Neuron (in vitro differentiated cells): ENCODE results near the gene RNF7.
"Not testable (repeated sequence)": the region's sequence is repeated elsewhere in the genome, so short reads cannot be mapped to it uniquely, and the experiment has no call there.

Source experiments
- H2AFZ ChIP-seq: one replicate; pipeline ENCODE4 v1.6.1; 2013; ENCODE audit warnings: low read depth, mild to moderate bottlenecking, inconsistent platforms, low read length, moderate library complexity
- H3K27me3 ChIP-seq: one replicate; pipeline ENCODE4 v1.6.1; 2013; ENCODE audit warnings: low read length; ENCODE audit not compliant: insufficient read depth
- H3K36me3 ChIP-seq: one replicate; pipeline ENCODE4 v1.6.1; 2013; ENCODE audit warnings: low read length; ENCODE audit not compliant: insufficient read depth
- H3K4me1 ChIP-seq: one replicate; pipeline ENCODE4 v1.6.1; 2013; ENCODE audit warnings: low read length; ENCODE audit not compliant: insufficient read depth
- H3K4me3 ChIP-seq: 2 replicates; pipeline ENCODE4 v1.5.1; 2013; ENCODE audit warnings: mild to moderate bottlenecking, low read length, moderate library complexity
- H3K9me3 ChIP-seq: one replicate; pipeline ENCODE4 v1.6.1; 2013; ENCODE audit warnings: low read length

The RNF7 gene

DNA sequence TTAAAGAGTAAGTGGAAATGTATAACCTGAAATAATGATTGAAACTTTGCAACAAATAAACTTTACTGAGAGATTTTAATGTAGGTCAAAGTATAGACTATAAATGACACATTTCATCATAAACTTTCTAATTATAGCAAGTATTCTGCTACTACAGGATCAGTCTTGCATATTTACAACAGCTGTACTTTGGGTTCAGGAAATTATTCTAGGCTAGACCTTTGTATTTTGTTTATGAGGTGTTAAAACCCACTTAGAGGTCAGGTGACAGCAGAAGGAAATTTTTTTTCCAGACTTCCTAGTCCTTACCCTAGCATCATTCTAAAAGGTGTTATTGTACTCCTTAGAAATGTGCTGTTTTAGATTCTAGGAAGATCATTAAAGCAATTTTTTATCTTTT, 2.3 kb downstream of the RNF7 start:
- no peak overlapping the region for H3K4me3 ChIP-seq
- no peak overlapping the region for H2AFZ ChIP-seq
- H3K9me3 ChIP-seq, result no peaks in the 10 kb centered on the region
- peaks cover 24% of the 10 kb centered on the region for H3K36me3 ChIP-seq
- H3K4me1 ChIP-seq, result peaks cover 20% of the 10 kb centered on the region
- H3K27me3 ChIP-seq, result no peaks in the 10 kb centered on the region

DNA sequence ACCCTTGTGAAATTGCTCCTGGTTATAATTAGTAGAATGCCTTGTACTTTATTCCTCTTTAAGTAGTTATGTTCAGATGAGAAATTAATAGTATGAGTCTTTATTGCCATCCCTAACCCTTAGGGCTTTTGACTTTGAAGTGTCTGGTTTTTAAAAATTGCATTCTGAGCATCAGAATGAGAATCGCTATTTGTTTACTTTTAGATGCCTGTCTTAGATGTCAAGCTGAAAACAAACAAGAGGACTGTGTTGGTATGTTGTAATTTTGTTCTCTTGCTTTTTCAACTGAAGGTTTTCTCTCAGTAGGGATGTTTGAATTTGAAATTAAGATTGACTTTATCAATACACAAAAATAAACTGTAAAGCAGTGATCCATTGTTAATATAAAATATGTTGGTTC, 5.2 kb downstream of the RNF7 start:
- no peak overlapping the region for H3K4me3 ChIP-seq
- no peaks in the 10 kb centered on the region for H3K27me3 ChIP-seq
- peaks cover 20% of the 10 kb centered on the region for H3K4me1 ChIP-seq
- H2AFZ ChIP-seq, result no peak overlapping the region
- no peaks in the 10 kb centered on the region for H3K9me3 ChIP-seq
- H3K36me3 ChIP-seq, result peaks cover 46% of the 10 kb centered on the region

DNA sequence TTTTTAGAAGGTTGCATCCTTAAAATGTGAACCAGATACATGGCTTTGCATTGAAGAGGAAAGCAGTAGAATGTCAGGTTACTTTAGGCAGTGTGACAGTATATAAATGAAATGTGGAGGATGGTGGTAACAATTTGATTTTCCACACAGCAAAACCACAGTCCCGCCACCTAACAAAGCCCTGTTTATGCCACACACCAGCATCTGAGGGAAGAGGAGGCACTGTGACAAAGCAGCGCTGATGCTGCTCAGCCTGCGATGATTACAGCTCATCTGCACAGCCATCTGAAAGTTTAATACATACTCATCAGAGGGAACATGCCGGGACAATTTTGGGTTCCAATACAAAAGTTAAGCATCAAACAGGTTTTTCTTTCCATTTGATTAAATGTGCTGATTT, 8.9 kb downstream of the RNF7 start:
- H2AFZ ChIP-seq, result no peak overlapping the region
- H3K9me3 ChIP-seq, result no peaks in the 10 kb centered on the region
- peaks cover 51% of the 10 kb centered on the region for H3K36me3 ChIP-seq
- H3K4me3 ChIP-seq, result no peak overlapping the region
- H3K4me1 ChIP-seq, result peaks cover 2% of the 10 kb centered on the region
- no peaks in the 10 kb centered on the region for H3K27me3 ChIP-seq

DNA sequence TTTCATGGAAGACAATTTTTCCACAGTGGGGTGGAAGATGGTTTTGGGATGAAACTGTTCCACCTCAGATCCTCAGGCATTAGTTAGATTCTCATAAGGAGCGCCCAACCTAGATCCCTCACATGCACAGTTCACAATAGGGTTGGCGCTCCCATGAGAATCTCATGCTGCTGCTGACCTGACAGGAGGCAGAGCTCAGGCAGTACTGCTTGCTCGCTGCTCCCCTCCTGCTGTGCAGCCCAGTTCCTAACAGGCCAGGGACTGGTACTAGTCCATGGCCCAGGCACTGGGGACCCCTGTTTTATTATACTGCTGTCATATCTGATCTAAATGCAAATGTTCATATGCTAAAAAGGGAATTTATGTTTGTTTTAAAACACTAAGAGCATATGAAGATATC, 15.3 kb downstream of the RNF7 start:
- H3K27me3 ChIP-seq, result no peaks in the 10 kb centered on the region
- no peaks in the 10 kb centered on the region for H3K9me3 ChIP-seq
- no peak overlapping the region for H3K4me3 ChIP-seq
- peaks cover 8% of the 10 kb centered on the region for H3K36me3 ChIP-seq
- no peaks in the 10 kb centered on the region for H3K4me1 ChIP-seq
- no peak overlapping the region for H2AFZ ChIP-seq

DNA sequence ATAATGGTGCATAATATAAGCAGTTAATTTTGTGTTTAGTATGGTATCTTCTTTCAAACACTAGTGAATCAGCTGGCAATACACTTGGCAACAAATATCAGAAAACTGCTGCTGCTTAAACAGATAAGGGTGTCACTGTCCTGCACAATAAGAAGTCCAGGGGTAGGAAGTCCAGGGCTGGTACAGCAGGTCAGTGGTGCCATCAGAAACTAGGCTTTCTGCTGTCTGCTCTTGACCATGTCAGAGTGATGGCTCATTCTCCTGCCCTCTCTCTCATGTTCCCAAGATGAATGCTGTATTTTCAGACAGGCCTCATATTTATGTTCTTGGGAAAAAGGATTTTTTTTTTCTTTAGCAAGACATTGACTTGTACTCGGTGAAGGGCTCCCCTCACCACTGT, 15.9 kb downstream of the RNF7 start:
- Histone ChIP-seq H3K4me1 (no peaks in the 10 kb centered on the region), H3K9me3 (no peaks in the 10 kb centered on the region)

DNA sequence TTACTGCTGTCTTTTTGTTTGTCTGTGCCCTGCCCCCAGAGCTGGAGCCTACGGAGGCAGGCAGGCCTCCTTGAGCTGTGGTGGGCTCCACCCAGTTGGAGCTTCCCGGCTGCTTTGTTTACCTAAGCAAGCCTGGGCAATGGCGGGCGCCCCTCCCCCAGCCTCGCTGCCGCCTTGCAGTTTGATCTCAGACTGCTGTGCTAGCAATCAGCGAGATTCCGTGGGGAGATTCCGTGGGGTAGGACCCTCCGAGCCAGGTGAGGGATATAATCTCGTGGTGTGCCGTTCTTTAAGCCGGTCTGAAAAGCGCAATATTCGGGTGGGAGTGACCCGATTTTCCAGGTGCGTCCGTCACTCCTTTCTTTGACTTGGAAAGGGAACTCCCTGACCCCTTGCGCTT, 24.5 kb downstream of the RNF7 start:
- H2AFZ ChIP-seq, H3K4me1 ChIP-seq, H3K36me3 ChIP-seq, H3K9me3 ChIP-seq, H3K27me3 ChIP-seq, H3K4me3 ChIP-seq: not testable (repeated sequence)

More for the DNA sequence above, 15.9 kb downstream of the RNF7 start:
- peaks cover 8% of the 10 kb centered on the region for H3K36me3 ChIP-seq
- no peak overlapping the region for H3K4me3 ChIP-seq
- H3K27me3 ChIP-seq, result no peaks in the 10 kb centered on the region
- H2AFZ ChIP-seq, result no peak overlapping the region

DNA sequence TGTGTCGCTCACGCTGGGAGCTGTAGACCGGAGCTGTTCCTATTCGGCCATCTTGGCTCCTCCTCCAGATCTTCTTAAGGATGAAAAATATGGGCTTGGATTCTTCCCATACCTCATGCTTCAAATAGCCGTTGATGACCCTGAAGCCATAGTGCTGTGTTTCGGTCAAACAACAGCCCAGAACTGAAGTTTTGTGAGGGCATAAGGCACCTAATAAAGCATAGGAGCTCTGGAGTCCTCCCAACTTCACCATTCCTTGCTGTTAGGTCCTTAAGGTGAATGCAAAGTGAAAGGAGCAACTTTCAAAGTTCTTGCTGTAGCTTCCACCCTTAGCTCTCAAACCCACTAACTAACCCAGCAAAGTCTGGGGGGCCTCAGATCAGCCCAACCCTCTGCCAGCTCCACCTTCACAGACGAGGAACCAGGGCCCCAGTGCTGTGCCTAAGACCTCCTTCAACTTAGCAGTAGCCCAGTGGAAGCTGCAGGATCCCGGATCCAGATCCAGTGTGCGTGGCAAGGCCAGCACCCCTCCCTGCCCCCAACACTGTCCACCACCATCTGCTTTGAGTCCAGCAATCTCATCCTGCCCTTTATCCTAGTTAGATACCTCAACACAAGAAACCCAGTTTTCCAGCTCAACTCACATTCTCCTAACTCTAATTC, 25.1 kb downstream of the RNF7 start, which contains the start of gene GRK7:
GRK7 (plus strand) TSS at position 321 of the 663 bp plus-strand sequence. CDS start 14,877 bp downstream, outside the sequence.
- no peaks in the 10 kb centered on the region for H3K36me3 ChIP-seq
- H3K4me1 ChIP-seq, result peaks cover 2% of the 10 kb centered on the region
- H3K27me3 ChIP-seq, result no peaks in the 10 kb centered on the region
- H3K4me3 ChIP-seq, result no peak within 1 kb of the TSS
- no peaks in the 10 kb centered on the region for H3K9me3 ChIP-seq
- H2AFZ ChIP-seq, result no peak within 1 kb of the TSS

DNA sequence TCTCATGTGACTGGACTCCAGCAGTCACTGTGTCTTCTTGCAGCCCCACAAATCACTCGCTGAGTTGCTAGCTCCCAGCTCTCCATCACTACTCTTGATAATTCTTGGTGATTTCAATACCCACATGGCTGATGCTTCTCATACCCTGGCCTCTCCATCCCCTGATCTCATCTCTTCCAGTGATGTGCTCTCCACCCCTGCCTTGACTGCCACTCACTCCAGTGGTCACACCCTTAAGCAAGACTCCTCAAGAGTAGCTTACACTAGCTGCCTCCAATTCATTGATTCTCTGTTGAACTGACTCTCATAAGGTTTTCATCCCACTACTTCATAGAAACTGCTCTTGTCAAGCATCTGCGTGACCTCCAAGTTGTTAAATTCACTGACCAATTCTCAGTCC, 25.9 kb downstream of the RNF7 start:
- Histone ChIP-seq H3K36me3 (no peaks in the 10 kb centered on the region), H3K9me3 (no peaks in the 10 kb centered on the region), H3K4me3 (no peak overlapping the region), H2AFZ (no peak overlapping the region), H3K27me3 (no peaks in the 10 kb centered on the region), H3K4me1 (peaks cover 4% of the 10 kb centered on the region)

DNA sequence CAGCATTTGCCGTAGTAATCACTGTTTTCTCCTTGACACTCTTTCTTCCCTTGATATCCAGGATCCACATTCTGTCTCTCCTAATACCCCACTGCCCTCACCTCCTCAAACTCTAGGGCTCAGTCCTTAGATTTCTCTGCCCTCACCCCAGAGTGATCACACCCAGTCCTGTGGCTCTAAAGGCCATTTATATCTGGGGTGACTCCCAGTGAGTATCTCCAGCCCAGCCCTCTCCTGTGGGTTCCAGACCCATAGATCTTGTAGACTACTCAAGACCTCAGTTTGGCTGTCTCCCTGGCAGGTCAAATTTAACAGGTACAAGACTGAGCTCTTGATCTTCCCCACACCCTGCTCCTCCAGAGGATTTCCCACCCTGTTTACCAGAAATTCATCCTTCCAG, 26.4 kb downstream of the RNF7 start:
- no peaks in the 10 kb centered on the region for H3K9me3 ChIP-seq
- H3K4me1 ChIP-seq, result peaks cover 9% of the 10 kb centered on the region
- no peaks in the 10 kb centered on the region for H3K36me3 ChIP-seq
- no peaks in the 10 kb centered on the region for H3K27me3 ChIP-seq
- no peak overlapping the region for H2AFZ ChIP-seq
- H3K4me3 ChIP-seq, result no peak overlapping the region

DNA sequence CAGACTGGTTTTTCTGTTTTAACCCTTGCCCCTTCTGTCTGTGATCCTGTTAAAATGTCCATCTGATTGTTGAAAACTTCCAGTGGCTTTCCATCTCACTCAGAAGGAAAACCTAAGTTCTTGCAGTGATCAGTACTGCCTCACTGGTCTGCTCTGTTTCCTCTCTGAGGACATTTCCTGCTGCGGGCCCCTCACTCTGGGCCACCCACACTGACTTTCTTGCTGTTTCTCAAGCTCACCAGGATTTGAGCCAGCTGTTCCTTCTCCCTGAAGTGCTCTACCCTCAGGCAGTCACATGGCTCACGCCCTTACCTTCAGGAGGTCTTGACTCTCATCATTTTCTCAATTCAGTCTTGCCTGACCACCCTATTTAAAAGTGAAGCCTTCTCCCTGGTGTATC, 26.9 kb downstream of the RNF7 start:
- no peaks in the 10 kb centered on the region for H3K27me3 ChIP-seq
- peaks cover 11% of the 10 kb centered on the region for H3K4me1 ChIP-seq
- H3K36me3 ChIP-seq, result no peaks in the 10 kb centered on the region
- H3K4me3 ChIP-seq, result no peak overlapping the region
- H3K9me3 ChIP-seq, result no peaks in the 10 kb centered on the region
- no peak overlapping the region for H2AFZ ChIP-seq

DNA sequence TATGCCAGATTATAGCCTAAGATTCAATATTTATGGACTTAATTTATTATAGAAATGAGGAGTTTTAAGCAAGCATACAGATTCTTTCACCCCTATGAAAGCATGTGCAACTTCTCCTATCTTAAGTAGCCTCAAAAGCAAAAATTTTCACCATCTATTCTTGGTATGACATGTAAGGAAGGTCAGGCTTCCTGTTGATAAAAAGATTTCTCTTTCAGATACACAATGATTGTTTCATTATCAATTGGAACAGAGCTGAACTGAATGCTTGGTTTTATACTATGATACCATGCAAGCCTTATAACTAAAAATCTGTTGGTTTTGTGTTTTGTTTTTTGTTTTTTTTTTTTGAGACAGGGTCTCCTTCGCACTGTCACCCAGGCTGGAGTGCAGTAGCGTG, 29.0 kb downstream of the RNF7 start:
- H3K9me3 ChIP-seq, result no peaks in the 10 kb centered on the region
- H2AFZ ChIP-seq, result no peak overlapping the region
- H3K4me3 ChIP-seq, result no peak overlapping the region
- no peaks in the 10 kb centered on the region for H3K36me3 ChIP-seq
- H3K4me1 ChIP-seq, result peaks cover 12% of the 10 kb centered on the region
- no peaks in the 10 kb centered on the region for H3K27me3 ChIP-seq

DNA sequence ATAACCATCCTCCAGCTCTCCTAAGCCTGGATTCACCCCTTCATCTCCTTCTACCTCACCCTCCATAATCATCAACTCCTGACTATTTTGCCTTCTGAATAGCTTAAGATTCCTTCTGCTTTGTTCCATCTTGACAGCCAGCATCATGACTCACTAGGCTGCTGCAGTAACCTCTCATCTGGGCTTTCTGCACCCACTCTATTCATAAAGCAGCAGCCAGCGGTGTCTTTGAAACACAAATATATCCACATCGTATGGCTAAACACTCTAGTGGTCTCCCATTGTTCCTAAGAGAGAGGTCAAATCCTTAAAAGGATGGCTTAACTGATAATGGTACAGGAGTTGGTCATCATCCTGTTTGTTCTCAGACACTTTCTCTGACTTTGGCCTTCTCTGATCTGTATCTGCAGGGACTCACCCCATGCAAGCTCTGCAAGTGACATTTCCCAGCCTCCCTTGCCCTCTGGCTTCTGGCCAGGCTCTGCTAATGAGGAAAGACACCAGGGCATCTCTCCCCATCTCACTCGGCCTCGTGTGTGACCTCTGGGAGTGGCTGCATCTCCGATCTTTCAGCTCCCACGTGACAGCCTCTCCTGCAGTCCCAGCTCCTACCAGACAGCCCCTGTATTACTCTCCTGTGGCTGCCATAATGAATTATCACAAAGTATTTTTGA, 31.3 kb downstream of the RNF7 start:
- Histone ChIP-seq H3K4me1 (peaks cover 10% of the 10 kb centered on the region), H3K36me3 (no peaks in the 10 kb centered on the region), H3K4me3 (peak overlapping the region; percentile 1), H3K27me3 (no peaks in the 10 kb centered on the region), H2AFZ (peak overlapping the region; percentile 7), H3K9me3 (no peaks in the 10 kb centered on the region)

DNA sequence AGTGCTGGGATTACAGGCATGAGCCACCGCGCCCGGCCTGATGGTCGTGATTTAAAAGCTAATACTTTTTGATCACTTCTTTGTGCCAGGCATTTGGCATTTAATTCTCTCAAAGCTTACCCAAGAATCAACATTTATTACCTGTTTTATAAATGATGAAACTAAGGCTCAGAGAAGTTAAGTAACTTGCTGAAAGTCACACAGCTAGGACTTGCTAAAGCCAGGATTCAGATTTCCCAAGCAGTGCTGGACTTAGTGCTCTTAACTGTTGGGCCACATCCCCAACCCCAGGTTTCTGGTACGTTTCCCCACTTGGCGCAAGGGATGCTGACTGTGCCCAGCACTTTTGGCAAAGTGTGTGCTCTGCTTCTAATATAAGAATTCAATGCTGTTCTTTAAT, 35.6 kb downstream of the RNF7 start:
- H2AFZ ChIP-seq, result no peak overlapping the region
- peaks cover 10% of the 10 kb centered on the region for H3K4me1 ChIP-seq
- no peaks in the 10 kb centered on the region for H3K36me3 ChIP-seq
- H3K9me3 ChIP-seq, result no peaks in the 10 kb centered on the region
- H3K27me3 ChIP-seq, result no peaks in the 10 kb centered on the region
- no peak overlapping the region for H3K4me3 ChIP-seq

DNA sequence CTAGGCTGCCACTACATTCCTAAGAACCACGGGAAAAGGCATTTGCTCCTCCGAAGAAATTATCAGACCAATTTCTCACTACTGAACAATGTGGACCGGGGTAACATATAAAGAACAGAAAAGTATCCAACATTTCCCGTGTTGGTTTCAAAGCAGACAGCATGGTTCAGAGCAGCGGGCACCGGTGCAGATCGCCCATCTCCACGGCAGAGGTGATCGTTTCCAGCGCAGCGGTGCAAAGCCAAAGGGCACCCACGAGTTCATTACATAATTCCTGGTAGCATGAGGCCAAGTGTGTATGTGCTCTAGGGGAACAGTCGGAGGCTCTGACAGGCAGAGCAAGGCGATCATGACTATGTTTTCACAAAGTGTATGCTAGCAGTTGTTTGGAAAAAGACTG, 38.3 kb downstream of the RNF7 start:
- no peaks in the 10 kb centered on the region for H3K36me3 ChIP-seq
- no peak overlapping the region for H3K4me3 ChIP-seq
- H2AFZ ChIP-seq, result no peak overlapping the region
- no peaks in the 10 kb centered on the region for H3K27me3 ChIP-seq
- no peaks in the 10 kb centered on the region for H3K9me3 ChIP-seq
- no peaks in the 10 kb centered on the region for H3K4me1 ChIP-seq
